Right ventricle myocardium inferior (tissue), 1 donor: Measurements from ENCODE around the gene SREK1IP1. TPM values are rescaled to one million over a fixed set of nuclear protein-coding genes. Genes with fewer than 3 reads are reported as not detected.

Experiments used
- ATAC-seq: fragments of 200-7000 bp; cut with Tn5 transposase; one replicate; pipeline ENCODE4 v1.9.1; 2020; ENCODE audit warnings: mild to moderate bottlenecking, moderate library complexity
- DNase-seq: peaks from one replicate; pipeline ENCODE4 v3.0.0; 2021; ENCODE audit errors: missing footprints
- intact Hi-C: fragments of 100-400 bp; cut with DNase I; formaldehyde crosslinking; loops from one replicate; pipeline ENCODE4 v1.11.0; 2022
- total RNA-seq: library from RNA; stranded (reverse); fragmentation: NEBNext Ultra II Directional; extraction: Animal tissue kit (Norgen Biotek cat#: 25700); gene quantifications from one replicate; pipeline ENCODE4 v1.2.1, GENCODE V29; 2021
- donor health status: DM: no; HTN: yes; CAD: no; lungs with severe emphysema.

SREK1IP1 gene
- total RNA-seq, 1 donor from 2014 or later = 11.1 TPM

GRCh38 chr5:64693636-64694035 is 74.9 kb downstream of the SREK1IP1 start:
- intact Hi-C loops = no loop called here
- DNase-seq (no peak), ATAC-seq (no peak)

GRCh38 chr5:64691291-64691690 is 77.2 kb downstream of the SREK1IP1 start:
- DNase-seq (no peak), ATAC-seq (no peak)
- intact Hi-C loops = no loop called here

GRCh38 chr5:64690417-64691151 is 77.9 kb downstream of the SREK1IP1 start, which contains the start of gene SHISAL2B:
SHISAL2B (plus strand) TSS chr5:64690503; CDS start chr5:64690624, 121 bp downstream.
- intact Hi-C loops = no loop called here
- DNase-seq = no peak
- ATAC-seq = no peak

- intact Hi-C loops = no loop called here
- ATAC-seq (no peak), DNase-seq (no peak)
Measured at GRCh38 chr5:64690104-64690416, 78.4 kb downstream of the SREK1IP1 start.

- DNase-seq (no peak), ATAC-seq (no peak)
- intact Hi-C loops = no loop called here
Measured at GRCh38 chr5:64688965-64689364, 79.5 kb downstream of the SREK1IP1 start.

- intact Hi-C loops = no loop called here
- ATAC-seq (no peak), DNase-seq (no peak)
Measured at GRCh38 chr5:64688391-64688790, 80.1 kb downstream of the SREK1IP1 start.

- ATAC-seq (no peak), DNase-seq (no peak)
- intact Hi-C loops = no loop called here
Measured at GRCh38 chr5:64685866-64686265, 82.6 kb downstream of the SREK1IP1 start.

- DNase-seq (no peak), ATAC-seq (no peak)
- intact Hi-C loops = no loop called here
Measured at GRCh38 chr5:64682608-64683007, 85.9 kb downstream of the SREK1IP1 start.

GRCh38 chr5:64680289-64680688 is 88.2 kb downstream of the SREK1IP1 start:
- DNase-seq = no peak
- intact Hi-C loops = no loop called here
- no peak for ATAC-seq

- intact Hi-C loops = no loop called here
- no peak for DNase-seq
Measured at GRCh38 chr5:64678374-64678773, 90.1 kb downstream of the SREK1IP1 start.

GRCh38 chr5:64671678-64672077 is 96.8 kb downstream of the SREK1IP1 start:
- no peak for ATAC-seq
- intact Hi-C loops = no loop called here

More at GRCh38 chr5:64678374-64678773, 90.1 kb downstream of the SREK1IP1 start:
- ATAC-seq = no peak

GRCh38 chr5:64670277-64670676 is 98.2 kb downstream of the SREK1IP1 start:
- DNase-seq = no peak
- intact Hi-C loops = no loop called here
- no peak for ATAC-seq

More at GRCh38 chr5:64671678-64672077, 96.8 kb downstream of the SREK1IP1 start:
- DNase-seq = no peak

Other genes with a start within 250 kb of the SREK1IP1 start
- not detected for gene SHISAL2B, start 78.2 kb downstream of the SREK1IP1 start, total RNA-seq
- 21.3 TPM for gene CWC27, start 239 bp upstream of the SREK1IP1 start, total RNA-seq